MG63 (cell line): ENCODE measurements around the gene GNG7. TPM values are rescaled to one million over a fixed set of nuclear protein-coding genes. Genes with fewer than 3 reads are reported as not detected.
"Not testable (repeated sequence)": the region's sequence is repeated elsewhere in the genome, so short reads cannot be mapped to it uniquely, and the experiment has no call there.

Experiments used
- DNase-seq: peaks from one replicate; pipeline ENCODE4 v3.0.0-alpha.2; 2020
- H3K27me3 ChIP-seq: fragments of 250-450 bp; sonication (Bioruptor Pico); 2 replicates; pipeline ENCODE4 v1.5.1; 2020; ENCODE audit warnings: mild to moderate bottlenecking, moderate library complexity
- H3K36me3 ChIP-seq: fragments of 250-450 bp; sonication (Bioruptor Pico); 2 replicates; pipeline ENCODE4 v1.5.1; 2020; ENCODE audit warnings: mild to moderate bottlenecking, moderate library complexity
- H3K4me3 ChIP-seq: fragments of 250-450 bp; sonication (Bioruptor Pico); 2 replicates; pipeline ENCODE4 v1.5.1; 2020; ENCODE audit warnings: mild to moderate bottlenecking, moderate library complexity
- H3K9me3 ChIP-seq: fragments of 250-450 bp; sonication (Bioruptor Pico); 2 replicates; pipeline ENCODE4 v1.5.1; 2020; ENCODE audit warnings: mild to moderate bottlenecking, moderate library complexity
- total RNA-seq: library from RNA; depleted of rRNA; stranded (reverse); fragments of >200 nt; shearing (Covaris generic); gene quantifications from 2 replicates; pipeline ENCODE4 v1.2.3, GENCODE V29; 2014; ENCODE audit warnings: low replicate concordance

The GNG7 gene
- total RNA-seq, 1 experiment from 2014 or later = 0.20 TPM

- DNase-seq, H3K9me3 ChIP-seq, H3K36me3 ChIP-seq, H3K27me3 ChIP-seq: not testable (repeated sequence)
- peak overlapping the region; percentile 25; the same call in 1 of the 2 replicates for H3K4me3 ChIP-seq
Measured at GRCh38 chr19:2543072-2543462, 159.4 kb downstream of the GNG7 start.

GRCh38 chr19:2542341-2543069 is 160.0 kb downstream of the GNG7 start:
- H3K4me3 ChIP-seq = no peak overlapping the region
- H3K36me3 ChIP-seq = no peaks in the 10 kb centered on the region
- no peak for DNase-seq
- no peaks in the 10 kb centered on the region for H3K9me3 ChIP-seq
- no peaks in the 10 kb centered on the region for H3K27me3 ChIP-seq

GRCh38 chr19:2540646-2541454 is 161.6 kb downstream of the GNG7 start:
- no peaks in the 10 kb centered on the region for H3K27me3 ChIP-seq
- peak overlapping the region; percentile 18; the same call in 1 of the 2 replicates for H3K4me3 ChIP-seq
- no peaks in the 10 kb centered on the region for H3K36me3 ChIP-seq
- peak; percentile 97 for DNase-seq
- H3K9me3 ChIP-seq = no peaks in the 10 kb centered on the region

- Histone ChIP-seq H3K27me3 (no peaks in the 10 kb centered on the region), H3K4me3 (peak overlapping the region; percentile 18; the same call in 1 of the 2 replicates), H3K9me3 (no peaks in the 10 kb centered on the region), H3K36me3 (no peaks in the 10 kb centered on the region)
- DNase-seq = no peak
Measured at GRCh38 chr19:2540251-2540645, 162.2 kb downstream of the GNG7 start.

GRCh38 chr19:2538096-2538757 is 164.3 kb downstream of the GNG7 start:
- no peak for DNase-seq
- Histone ChIP-seq H3K36me3 (no peaks in the 10 kb centered on the region), H3K9me3 (no peaks in the 10 kb centered on the region), H3K27me3 (no peaks in the 10 kb centered on the region), H3K4me3 (no peak overlapping the region)

- not testable (repeated sequence) for H3K27me3 ChIP-seq, H3K36me3 ChIP-seq, DNase-seq, H3K9me3 ChIP-seq, H3K4me3 ChIP-seq
Measured at GRCh38 chr19:2537584-2537983, 164.9 kb downstream of the GNG7 start.

GRCh38 chr19:2536461-2536860 is 166.0 kb downstream of the GNG7 start:
- H3K27me3 ChIP-seq = no peaks in the 10 kb centered on the region
- no peak for DNase-seq
- H3K36me3 ChIP-seq = no peaks in the 10 kb centered on the region
- H3K4me3 ChIP-seq = no peak overlapping the region
- H3K9me3 ChIP-seq = no peaks in the 10 kb centered on the region

GRCh38 chr19:2534423-2535013 is 168.0 kb downstream of the GNG7 start:
- Histone ChIP-seq H3K9me3 (no peaks in the 10 kb centered on the region), H3K36me3 (no peaks in the 10 kb centered on the region), H3K4me3 (no peak overlapping the region), H3K27me3 (no peaks in the 10 kb centered on the region)
- DNase-seq = no peak

GRCh38 chr19:2533686-2534422 is 168.6 kb downstream of the GNG7 start:
- no peaks in the 10 kb centered on the region for H3K27me3 ChIP-seq
- no peaks in the 10 kb centered on the region for H3K36me3 ChIP-seq
- no peak overlapping the region for H3K4me3 ChIP-seq
- H3K9me3 ChIP-seq = no peaks in the 10 kb centered on the region
- no peak for DNase-seq

- no peaks in the 10 kb centered on the region for H3K27me3 ChIP-seq
- no peak for DNase-seq
- no peaks in the 10 kb centered on the region for H3K9me3 ChIP-seq
Measured at GRCh38 chr19:2533072-2533425, 169.4 kb downstream of the GNG7 start.

GRCh38 chr19:2532252-2533071 is 170.0 kb downstream of the GNG7 start:
- Histone ChIP-seq H3K4me3 (no peak overlapping the region), H3K36me3 (no peaks in the 10 kb centered on the region), H3K27me3 (no peaks in the 10 kb centered on the region), H3K9me3 (no peaks in the 10 kb centered on the region)
- no peak for DNase-seq

More at GRCh38 chr19:2533072-2533425, 169.4 kb downstream of the GNG7 start:
- H3K36me3 ChIP-seq = no peaks in the 10 kb centered on the region
- no peak overlapping the region for H3K4me3 ChIP-seq

GRCh38 chr19:2529942-2530341 is 172.6 kb downstream of the GNG7 start:
- not testable (repeated sequence) for H3K4me3 ChIP-seq, DNase-seq, H3K27me3 ChIP-seq, H3K9me3 ChIP-seq, H3K36me3 ChIP-seq

GRCh38 chr19:2529473-2529918 is 173.0 kb downstream of the GNG7 start:
- no peaks in the 10 kb centered on the region for H3K9me3 ChIP-seq
- H3K4me3 ChIP-seq = no peak overlapping the region
- DNase-seq = peak; percentile 83
- no peaks in the 10 kb centered on the region for H3K36me3 ChIP-seq
- no peaks in the 10 kb centered on the region for H3K27me3 ChIP-seq

GRCh38 chr19:2528675-2529101 is 173.8 kb downstream of the GNG7 start:
- no peaks in the 10 kb centered on the region for H3K36me3 ChIP-seq
- H3K4me3 ChIP-seq = no peak overlapping the region
- DNase-seq = no peak

GRCh38 chr19:2527686-2528085 is 174.8 kb downstream of the GNG7 start:
- Histone ChIP-seq H3K4me3 (no peak overlapping the region), H3K9me3 (no peaks in the 10 kb centered on the region), H3K27me3 (no peaks in the 10 kb centered on the region), H3K36me3 (no peaks in the 10 kb centered on the region)
- no peak for DNase-seq

More at GRCh38 chr19:2528675-2529101, 173.8 kb downstream of the GNG7 start:
- no peaks in the 10 kb centered on the region for H3K27me3 ChIP-seq
- H3K9me3 ChIP-seq = no peaks in the 10 kb centered on the region
